K562 (cell line): ENCODE data around the gene TBXA2R. TPM values are rescaled to one million over a fixed set of nuclear protein-coding genes. Genes with fewer than 3 reads are reported as not detected.
A peak's percentile ranks its signal among the peaks of the same experiment; 100 is the strongest.

ENCODE experiments used
- CBX5 ChIP-seq: IDR thresholded peaks from 2 replicates; pipeline ENCODE4 v1.6.1; 2014; ENCODE audit warnings: low read depth, borderline replicate concordance
- CC2D1A ChIP-seq: fragments of 450-650 bp; IDR thresholded peaks from 2 replicates; pipeline ENCODE4 v1.6.1; 2017; ENCODE audit warnings: mild to moderate bottlenecking
- E2F3 ChIP-seq: fragments of 250-450 bp; sonication (Bioruptor Pico); IDR thresholded peaks from 2 replicates; pipeline ENCODE4 v1.4.0; 2020; ENCODE audit warnings: mild to moderate bottlenecking
- EGR1 ChIP-seq: fragments of 450-650 bp; conservative IDR thresholded peaks from 2 replicates; pipeline ENCODE4 v1.6.1; 2017; ENCODE audit warnings: mild to moderate bottlenecking
- EP400 ChIP-seq: fragments of 450-650 bp; IDR thresholded peaks from 2 replicates; pipeline ENCODE4 v1.6.1; 2017; ENCODE audit warnings: antibody characterized with exemption, mild to moderate bottlenecking, moderate library complexity
- FOXK2 ChIP-seq, 2 experiments: fragments of 450-650 bp; IDR thresholded peaks in 1 of 2; conservative IDR thresholded peaks in 1 of 2; 2 replicates each; pipeline ENCODE4 v1.6.1; 2016; ENCODE audit warnings: low read depth in 2 of 2, mild to moderate bottlenecking in 1 of 2
- HDAC6 ChIP-seq: IDR thresholded peaks from 2 replicates; pipeline ENCODE4 v1.6.1; 2012; ENCODE audit warnings: low read depth, mild to moderate bottlenecking, control low read depth, inconsistent platforms, low read length, moderate library complexity
- HDAC8 ChIP-seq: fragments of 450-650 bp; IDR thresholded peaks from 2 replicates; pipeline ENCODE4 v1.6.1; 2016; ENCODE audit warnings: mild to moderate bottlenecking, missing genetic modification characterization, moderate library complexity, missing compliant biosample characterization
- HNRNPH1 ChIP-seq: fragments of 200-400 bp; formaldehyde crosslinking; optimal IDR thresholded peaks from 2 replicates; pipeline ENCODE3; 2017; ENCODE audit warnings: low read depth, mild to moderate bottlenecking, low read length, moderate library complexity
- MTA1 ChIP-seq: fragments of 450-650 bp; IDR thresholded peaks from 2 replicates; pipeline ENCODE4 v1.6.1; 2017; ENCODE audit warnings: borderline replicate concordance
- PHB2 ChIP-seq: fragments of 450-650 bp; IDR thresholded peaks from 2 replicates; pipeline ENCODE4 v1.6.1; 2017; ENCODE audit warnings: low read depth
- RFX1 ChIP-seq: fragments of 450-650 bp; IDR thresholded peaks from 2 replicates; pipeline ENCODE4 v1.6.1; 2016; ENCODE audit warnings: mild to moderate bottlenecking, moderate library complexity
- SMARCA4 ChIP-seq: fragments of 450-650 bp; IDR thresholded peaks from 2 replicates; pipeline ENCODE4 v1.6.1; 2016
- TCF3 ChIP-seq: sonication (generic); formaldehyde crosslinking; IDR thresholded peaks from 2 replicates; pipeline ENCODE4 v1.4.0; 2020; ENCODE audit warnings: mild to moderate bottlenecking, missing genetic modification reagents
- ZBTB12 ChIP-seq: fragments of 250-450 bp; sonication (Bioruptor Pico); IDR thresholded peaks from 2 replicates; pipeline ENCODE4 v1.4.0; 2020
- ZEB2 ChIP-seq: fragments of 450-650 bp; IDR thresholded peaks from 2 replicates; pipeline ENCODE4 v1.6.1; 2016
- ZFP91 ChIP-seq: sonication (generic); formaldehyde crosslinking; IDR thresholded peaks from 2 replicates; pipeline ENCODE4 v1.8.0; 2022; ENCODE audit warnings: mild to moderate bottlenecking, missing genetic modification reagents
- ZNF518B ChIP-seq: fragments of 250-450 bp; sonication (Bioruptor Pico); IDR thresholded peaks from 2 replicates; pipeline ENCODE4 v1.5.0; 2021; ENCODE audit warnings: mild to moderate bottlenecking, moderate library complexity
- ZSCAN29 ChIP-seq: fragments of 450-650 bp; IDR thresholded peaks from 2 replicates; pipeline ENCODE4 v1.6.1; 2017
- polyA plus RNA-seq, 8 experiments: library from polyadenylated mRNA; depleted of rRNA in 4 of 8; stranded (reverse) in 5 of 8; unstranded in 3 of 8; fragments of >200 nt; fragmentation: Nextera tagmentation in 2 of 8; fragmentation: Illumina TruSeq in 1 of 8; extraction: Ambion mirVana in 2 of 8; extraction: Trizol in 1 of 8; gene quantifications; 2 replicates each; pipeline versions ENCODE4 v1.2.1 to v1.2.3, GENCODE V29; 2011 to 2014; ENCODE audit warnings: inconsistent platforms in 1 of 8, missing spikeins in 1 of 8
- total RNA-seq, 7 experiments: library from RNA; depleted of rRNA in 6 of 7; stranded (reverse); fragments of >200 nt in 6 of 7; fragmentation: Illumina TruSeq in 2 of 7; extraction: Trizol in 2 of 7; gene quantifications; 2 replicates each; pipeline versions ENCODE4 v1.2.1 to v1.2.3, GENCODE V29; 2011 to 2021; ENCODE audit warnings: low replicate concordance in 1 of 7
- TF ChIP-seq, protein P1 (sequence below): fragments of 250-450 bp; sonication (Bioruptor Pico); IDR thresholded peaks from 2 replicates; pipeline ENCODE4 v1.4.0; 2020; ENCODE audit warnings: mild to moderate bottlenecking, moderate library complexity

TBXA2R gene
- total and polyA plus RNA-seq, 9 of the 15 experiments (the other 6 are each of a cell fraction or from before 2014, with no cell fraction given), result 1.5 to 24.0 (median 2.8) TPM

DNA sequence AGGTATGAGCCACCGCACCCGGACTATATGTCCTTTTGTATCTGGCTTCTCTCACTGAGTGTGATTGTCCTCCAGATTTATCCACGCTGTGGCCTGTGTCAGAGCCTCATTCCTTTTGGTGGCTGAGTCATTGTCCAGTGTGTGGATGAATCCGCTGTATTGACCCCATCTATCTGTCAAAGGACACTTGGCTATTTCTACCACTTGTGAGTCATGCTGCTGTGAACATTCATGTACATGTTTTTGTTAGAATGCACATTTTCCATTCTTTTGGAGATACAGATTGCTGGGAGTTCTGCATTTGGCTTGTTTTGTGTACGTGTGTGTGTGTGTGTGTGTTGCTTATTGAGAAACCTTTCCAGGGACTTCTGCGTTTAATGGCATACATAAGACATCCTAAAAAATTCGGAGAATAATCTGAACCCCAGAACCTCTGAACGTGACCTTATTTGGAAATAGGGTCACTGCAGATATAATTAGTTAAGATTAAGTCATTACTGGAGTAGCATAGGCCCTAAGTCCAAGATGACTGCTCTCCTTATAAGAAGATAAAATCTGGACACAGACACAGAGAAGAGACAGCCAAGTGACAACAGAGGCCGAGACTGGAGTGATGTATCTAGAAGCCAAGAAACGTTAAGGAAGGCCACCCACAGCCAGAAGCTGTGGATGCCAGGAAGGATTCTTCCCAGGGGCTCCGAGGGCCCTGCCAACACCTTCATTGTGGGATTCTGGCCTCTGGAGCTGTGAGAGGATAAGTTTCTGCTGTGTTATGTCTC, 26.3 kb downstream of the TBXA2R start (continued):
- no peak for TF ChIP-seq HDAC6
- TF ChIP-seq, protein P1, sequence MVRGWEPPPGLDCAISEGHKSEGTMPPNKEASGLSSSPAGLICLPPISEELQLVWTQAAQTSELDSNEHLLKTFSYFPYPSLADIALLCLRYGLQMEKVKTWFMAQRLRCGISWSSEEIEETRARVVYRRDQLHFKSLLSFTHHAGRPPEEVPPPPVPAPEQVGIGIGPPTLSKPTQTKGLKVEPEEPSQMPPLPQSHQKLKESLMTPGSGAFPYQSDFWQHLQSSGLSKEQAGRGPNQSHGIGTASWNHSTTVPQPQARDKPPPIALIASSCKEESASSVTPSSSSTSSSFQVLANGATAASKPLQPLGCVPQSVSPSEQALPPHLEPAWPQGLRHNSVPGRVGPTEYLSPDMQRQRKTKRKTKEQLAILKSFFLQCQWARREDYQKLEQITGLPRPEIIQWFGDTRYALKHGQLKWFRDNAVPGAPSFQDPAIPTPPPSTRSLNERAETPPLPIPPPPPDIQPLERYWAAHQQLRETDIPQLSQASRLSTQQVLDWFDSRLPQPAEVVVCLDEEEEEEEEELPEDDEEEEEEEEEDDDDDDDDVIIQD, result no peak
- no peak; the same call in none of the 2 replicates for TF ChIP-seq MTA1
- peak; percentile 79; the same call in 1 of the 2 replicates for TF ChIP-seq ZSCAN29
- no peak for TF ChIP-seq RFX1
- TF ChIP-seq ZNF518B, result no peak
- peak; percentile 72 to 84 for TF ChIP-seq FOXK2 (conservative IDR thresholded peaks at IDR 0.05 in 1 of 2, IDR thresholded peaks at IDR 0.05 in 1 of 2; ENCODE audit: low read depth in 2 of 2)
- TF ChIP-seq ZBTB12 (CRISPR knock-in tag), result no peak
- no peak for TF ChIP-seq E2F3
- TF ChIP-seq ZEB2, result no peak
- no peak for TF ChIP-seq ZFP91
- peak; percentile 44 for TF ChIP-seq EP400
- no peak for TF ChIP-seq CC2D1A
- TF ChIP-seq CBX5, result no peak
- TF ChIP-seq SMARCA4, result peak; percentile 84
- no peak for TF ChIP-seq EGR1
- TF ChIP-seq HNRNPH1, result no peak
- TF ChIP-seq PHB2, result no peak
- TF ChIP-seq TCF3 (CRISPR knock-in tag), result peak; percentile 30; the same call in 1 of the 2 replicates
- no peak for TF ChIP-seq HDAC8 (tag)
